Right lobe of liver (tissue), 6 donors: ENCODE measurements around the gene CRTC1. TPM values are rescaled to one million over a fixed set of nuclear protein-coding genes. Genes with fewer than 3 reads are reported as not detected.

Experiments
- ATAC-seq, 4 donors: fragments of 200-7000 bp; cut with Tn5 transposase; one replicate each; pipeline ENCODE4 v1.9.1; 2020; ENCODE audit warnings: mild to moderate bottlenecking in 4 of 4, moderate library complexity in 4 of 4
- DNase-seq, 3 donors: peaks; one replicate each; pipeline ENCODE4 v3.0.0-alpha.2; 2020
- H3K27ac ChIP-seq, 3 donors: fragments of 200-600 bp; one replicate each; pipeline ENCODE4 v1.8.0; 2022
- H3K27me3 ChIP-seq, 2 donors: fragments of 200-600 bp; one replicate each; pipeline ENCODE4 v1.8.0; 2022
- H3K36me3 ChIP-seq, 4 donors: fragments of 200-600 bp; sonication (generic) in 1 of 4; one replicate each; pipeline versions ENCODE4 v1.5.1 to v1.8.0; 2017 to 2022; ENCODE audit warnings: control low read depth in 1 of 4
- H3K4me1 ChIP-seq, 4 donors: fragments of 200-600 bp; sonication (generic) in 1 of 4; one replicate each; pipeline versions ENCODE4 v1.5.1 to v1.8.0; 2017 to 2022; ENCODE audit warnings: control low read depth in 1 of 4
- H3K4me3 ChIP-seq, 3 donors: fragments of 200-600 bp; one replicate each; pipeline ENCODE4 v1.8.0; 2022
- H3K9me3 ChIP-seq, 4 donors: fragments of 200-600 bp; sonication (generic) in 1 of 4; one replicate each; pipeline versions ENCODE4 v1.5.1 to v1.8.0; 2017 to 2022; ENCODE audit warnings: control low read depth in 1 of 4
- POLR2A ChIP-seq: fragments of 450-650 bp; IDR thresholded peaks from one replicate; pipeline ENCODE4 v1.6.1; 2017; ENCODE audit warnings: antibody characterized with exemption, mild to moderate bottlenecking
- WGBS: methylation state at CpG from one replicate; pipeline ENCODE4 v1.1.6; 2018; ENCODE audit warnings: low coverage, low lambda C conversion rate; ENCODE audit not compliant: insufficient coverage; ENCODE audit errors: missing lambda C conversion rate; 5-methylcytosine and 5-hydroxymethylcytosine counted together
- intact Hi-C, 2 donors: fragments of 100-400 bp; cut with DNase I; formaldehyde crosslinking; loops; one replicate each; pipeline versions ENCODE4 v1.11.2 to v1.14.1; 2022
- total RNA-seq, 6 experiments: library from RNA; depleted of rRNA in 2 of 6; stranded (reverse); fragments of >200 nt in 2 of 6; fragmentation: NEBNext Ultra II Directional in 3 of 6; extraction: Animal tissue kit (Norgen Biotek cat#: 25700) in 3 of 6; gene quantifications; one replicate each; pipeline versions ENCODE4 v1.1.0 to v1.2.4, GENCODE V29; 2016 to 2023
- TF ChIP-seq, protein P1 (sequence below), 4 donors: fragments of 200-600 bp in 3 of 4; fragments of 450-650 bp in 1 of 4; IDR thresholded peaks; one replicate each; pipeline versions ENCODE4 v1.5.1 to v1.8.0; 2016 to 2022; ENCODE audit warnings: antibody characterized with exemption in 4 of 4, mild to moderate bottlenecking in 2 of 4
- donor health status: DM: no; HTN: yes; CAD: no.
- donor health status: DM: no; HTN: no; CAD: no.
- donor health status: DM: no; HTN: no; CAD: no.
- donor health status: DM: no; HTN: yes; CAD: no.
- donor health status: DM: no; HTN: yes; CAD: no.

Gene CRTC1
- total RNA-seq, 6 experiments from 2014 or later: 1.7 to 7.2 (median 4.9) TPM

DNA sequence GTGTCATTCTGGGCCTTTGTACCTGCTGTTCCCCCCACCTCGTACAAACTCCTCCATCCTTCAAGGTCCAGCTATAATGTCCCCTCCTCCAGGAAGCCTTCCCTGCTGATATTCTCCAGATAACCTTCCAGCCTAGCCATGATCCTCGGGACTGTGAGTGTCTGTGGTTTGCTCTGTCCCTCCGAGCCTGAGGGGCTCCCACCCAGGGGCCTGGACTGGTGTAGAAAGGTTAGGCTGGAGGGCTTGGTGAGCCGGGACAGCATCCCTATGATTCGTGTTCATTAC lies 110.5 kb downstream of the CRTC1 start:
- intact Hi-C loops: no loop called here
- H3K36me3 ChIP-seq: no peaks in the 10 kb centered on the region
- TF ChIP-seq POLR2A: no peak
- TF ChIP-seq, protein P1, sequence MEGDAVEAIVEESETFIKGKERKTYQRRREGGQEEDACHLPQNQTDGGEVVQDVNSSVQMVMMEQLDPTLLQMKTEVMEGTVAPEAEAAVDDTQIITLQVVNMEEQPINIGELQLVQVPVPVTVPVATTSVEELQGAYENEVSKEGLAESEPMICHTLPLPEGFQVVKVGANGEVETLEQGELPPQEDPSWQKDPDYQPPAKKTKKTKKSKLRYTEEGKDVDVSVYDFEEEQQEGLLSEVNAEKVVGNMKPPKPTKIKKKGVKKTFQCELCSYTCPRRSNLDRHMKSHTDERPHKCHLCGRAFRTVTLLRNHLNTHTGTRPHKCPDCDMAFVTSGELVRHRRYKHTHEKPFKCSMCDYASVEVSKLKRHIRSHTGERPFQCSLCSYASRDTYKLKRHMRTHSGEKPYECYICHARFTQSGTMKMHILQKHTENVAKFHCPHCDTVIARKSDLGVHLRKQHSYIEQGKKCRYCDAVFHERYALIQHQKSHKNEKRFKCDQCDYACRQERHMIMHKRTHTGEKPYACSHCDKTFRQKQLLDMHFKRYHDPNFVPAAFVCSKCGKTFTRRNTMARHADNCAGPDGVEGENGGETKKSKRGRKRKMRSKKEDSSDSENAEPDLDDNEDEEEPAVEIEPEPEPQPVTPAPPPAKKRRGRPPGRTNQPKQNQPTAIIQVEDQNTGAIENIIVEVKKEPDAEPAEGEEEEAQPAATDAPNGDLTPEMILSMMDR (IDR thresholded peaks at IDR 0.05): no peak
- H3K27me3 ChIP-seq: peaks cover 1 to 20% of the 10 kb centered on the region in 2 donors
- H3K4me1 ChIP-seq: peaks cover 0 to 6% (median 0%) of the 10 kb centered on the region in 4 donors
- DNase-seq: no peak
- WGBS: 57% methylated on average over 5 of the region's 5 CpGs
- H3K27ac ChIP-seq: no peak overlapping the region
- H3K9me3 ChIP-seq: no peaks in the 10 kb centered on the region
- H3K4me3 ChIP-seq: no peak overlapping the region
- ATAC-seq: no peak

DNA sequence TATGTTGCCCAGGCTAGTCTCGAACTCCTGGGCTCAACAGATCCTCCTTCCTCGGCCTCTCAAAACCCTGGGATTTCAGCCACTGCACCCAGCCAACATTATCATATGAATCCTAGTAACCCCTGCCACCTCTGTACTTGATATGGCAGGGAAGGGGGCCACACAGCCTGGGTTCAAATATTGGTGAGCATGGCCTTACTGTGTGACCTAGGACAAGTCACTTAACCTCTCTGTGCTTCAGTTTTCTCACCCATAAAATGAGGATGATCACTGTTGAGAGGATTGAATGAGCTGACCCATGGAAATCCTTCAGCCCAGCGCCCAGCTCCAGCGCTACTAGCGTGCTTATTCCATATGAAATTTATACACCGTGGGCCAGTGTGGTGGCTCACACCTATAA lies 111.2 kb downstream of the CRTC1 start:
- whole genome bisulfite sequencing: no CpG with 5 or more reads among the region's 6 CpGs
- no peak overlapping the region for H3K4me3 ChIP-seq
- DNase-seq (no peak), ATAC-seq (no peak)
- no peak overlapping the region for H3K27ac ChIP-seq
- H3K9me3 ChIP-seq: no peaks in the 10 kb centered on the region
- intact Hi-C loops: no loop called here
- TF ChIP-seq POLR2A: no peak
- TF ChIP-seq, protein P1 (IDR thresholded peaks at IDR 0.05): no peak
- H3K36me3 ChIP-seq: no peaks in the 10 kb centered on the region
- H3K4me1 ChIP-seq: peaks cover 0 to 6% (median 0%) of the 10 kb centered on the region in 4 donors
- H3K27me3 ChIP-seq: peaks cover 0 to 13% of the 10 kb centered on the region in 2 donors

DNA sequence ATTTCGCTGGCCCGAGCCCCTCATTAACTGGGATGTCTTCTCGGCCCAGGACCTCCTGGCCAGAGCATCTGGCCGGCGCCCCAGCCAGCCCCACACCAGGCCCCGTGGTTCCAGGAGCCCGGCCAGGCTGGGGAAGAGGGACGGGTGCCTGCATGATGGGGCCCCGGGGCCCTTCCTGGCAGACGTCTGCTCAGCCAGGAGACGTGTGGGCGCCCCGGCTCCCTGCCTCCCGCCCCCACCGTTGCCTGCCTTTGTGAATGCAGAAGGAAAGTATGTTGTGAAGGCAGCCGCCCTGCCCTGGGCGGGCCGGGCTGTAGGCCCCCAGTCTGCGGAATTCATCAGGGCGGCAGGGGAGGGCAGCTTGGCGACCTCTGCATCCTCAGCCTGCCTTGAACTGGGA lies 112.1 kb downstream of the CRTC1 start:
- TF ChIP-seq, protein P1 (IDR thresholded peaks at IDR 0.05): no peak
- TF ChIP-seq POLR2A: no peak
- Histone ChIP-seq H3K36me3 (no peaks in the 10 kb centered on the region), H3K27ac (no peak overlapping the region), H3K4me3 (no peak overlapping the region), H3K27me3 (peaks cover 0 to 6% of the 10 kb centered on the region in 2 donors), H3K4me1 (no peaks in the 10 kb centered on the region), H3K9me3 (no peaks in the 10 kb centered on the region)
- ATAC-seq (no peak), DNase-seq (no peak)
- intact Hi-C loops: no loop called here
- WGBS: 14% methylated on average over 8 of the region's 21 CpGs

DNA sequence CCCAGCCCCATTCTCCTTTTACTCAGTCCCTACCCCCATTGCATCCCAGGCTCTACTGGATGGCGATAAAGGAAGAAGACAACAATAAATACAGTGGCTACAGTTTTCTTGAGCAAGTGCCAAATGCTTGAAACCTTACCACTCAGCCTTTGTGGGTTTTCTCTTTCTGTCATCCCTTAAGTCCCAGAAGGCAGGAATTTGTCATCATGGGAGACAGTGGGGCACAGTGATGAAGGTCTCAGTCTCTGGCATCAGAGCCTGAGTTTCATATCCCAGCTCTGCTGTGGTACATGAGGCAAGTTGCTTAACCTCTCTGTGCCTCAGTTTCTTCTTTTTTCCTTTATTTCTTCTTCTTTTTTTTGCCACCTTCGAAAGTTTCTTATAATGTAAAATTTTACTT lies 112.8 kb downstream of the CRTC1 start:
- no peak overlapping the region for H3K27ac ChIP-seq
- DNase-seq (no peak), ATAC-seq (no peak)
- WGBS: 38% methylated on average over 2 of the region's 2 CpGs
- no peaks in the 10 kb centered on the region for H3K36me3 ChIP-seq
- H3K4me1 ChIP-seq: no peaks in the 10 kb centered on the region
- no peaks in the 10 kb centered on the region for H3K27me3 ChIP-seq
- no peaks in the 10 kb centered on the region for H3K9me3 ChIP-seq
- TF ChIP-seq, protein P1 (IDR thresholded peaks at IDR 0.05): no peak
- TF ChIP-seq POLR2A: no peak
- intact Hi-C loops: no loop called here
- H3K4me3 ChIP-seq: no peak overlapping the region
